Vagina (tissue), 2 donors: ENCODE results near the gene CRLF1. TPM values are rescaled to one million over a fixed set of nuclear protein-coding genes. Genes with fewer than 3 reads are reported as not detected.

Experiments
- DNase-seq, 2 donors: peaks; one replicate each; pipeline ENCODE4 v3.0.0-alpha.2; 2017; ENCODE audit errors: extremely low spot score in 2 of 2
- H3K27ac ChIP-seq: fragments of 200-600 bp; sonication (generic); one replicate; pipeline ENCODE4 v1.5.1; 2019
- H3K27me3 ChIP-seq: fragments of 200-600 bp; sonication (generic); one replicate; pipeline ENCODE4 v1.5.1; 2019
- H3K36me3 ChIP-seq, 2 donors: fragments of 200-600 bp; sonication (generic); one replicate each; pipeline ENCODE4 v1.5.1; 2017 to 2019
- H3K4me1 ChIP-seq: fragments of 200-600 bp; sonication (generic); one replicate; pipeline ENCODE4 v1.5.1; 2019
- H3K4me3 ChIP-seq, 2 donors: fragments of 200-600 bp; sonication (generic); 1 replicate in 1 of 2; 2 replicates in 1 of 2; pipeline ENCODE4 v1.5.1; 2016 to 2019
- H3K9me3 ChIP-seq: fragments of 200-600 bp; sonication (generic); one replicate; pipeline ENCODE4 v1.5.1; 2019
- CTCF ChIP-seq, 3 experiments: fragments of 450-650 bp in 2 of 3; fragments of 200-600 bp in 1 of 3; sonication (generic) in 1 of 3; IDR thresholded peaks; one replicate each; pipeline ENCODE4 v1.5.1; 2017 to 2019; ENCODE audit warnings: antibody characterized with exemption in 3 of 3, mild to moderate bottlenecking in 2 of 3, moderate library complexity in 2 of 3
- POLR2A ChIP-seq, 2 donors: fragments of 450-650 bp; IDR thresholded peaks; one replicate each; pipeline ENCODE4 v1.6.1; 2017; ENCODE audit warnings: antibody characterized with exemption in 2 of 2, mild to moderate bottlenecking in 2 of 2, moderate library complexity in 2 of 2
- POLR2AphosphoS5 ChIP-seq, 2 donors: sonication (generic); formaldehyde crosslinking; IDR thresholded peaks; one replicate each; pipeline ENCODE4 v1.9.0; 2017; ENCODE audit warnings: antibody characterized with exemption in 2 of 2, mild to moderate bottlenecking in 2 of 2, low read depth in 1 of 2; ENCODE audit not compliant: insufficient read depth in 1 of 2
- intact Hi-C: fragments of 100-400 bp; cut with DNase I; formaldehyde crosslinking; loops from one replicate; pipeline ENCODE4 v1.15.1; 2023
- total RNA-seq: library from RNA; depleted of rRNA; stranded (reverse); fragments of >200 nt; gene quantifications from one replicate; pipeline ENCODE4 v1.2.3, GENCODE V29; 2016

CRLF1 gene
- total RNA-seq, 1 donor from 2014 or later, result 15.2 TPM

GRCh38 chr19:18648973-18649315 is 42.3 kb upstream of the CRLF1 start:
- DNase-seq, result no peak
- TF ChIP-seq CTCF (IDR thresholded peaks at IDR 0.05), result no peak
- no peak for TF ChIP-seq POLR2AphosphoS5 (IDR thresholded peaks at IDR 0.05; ENCODE audit: insufficient read depth in 1 of 2, low read depth in 1 of 2)
- no peak for TF ChIP-seq POLR2A (IDR thresholded peaks at IDR 0.05)
- intact Hi-C loops, result no loop called here
- Histone ChIP-seq H3K4me3 (peak overlapping the region; percentile 17 to 37), H3K4me1 (peaks cover 48% of the 10 kb centered on the region), H3K27ac (peak overlapping the region; percentile 86), H3K9me3 (no peaks in the 10 kb centered on the region), H3K27me3 (no peaks in the 10 kb centered on the region), H3K36me3 (no peaks in the 10 kb centered on the region)

- TF ChIP-seq CTCF (IDR thresholded peaks at IDR 0.05), result no peak
- intact Hi-C loops, result no loop called here
- no peak for DNase-seq
- Histone ChIP-seq H3K9me3 (no peaks in the 10 kb centered on the region), H3K4me3 (no peak overlapping the region), H3K36me3 (no peaks in the 10 kb centered on the region), H3K27ac (no peak overlapping the region), H3K27me3 (no peaks in the 10 kb centered on the region), H3K4me1 (peaks cover 48% of the 10 kb centered on the region)
Observed at GRCh38 chr19:18647807-18648206, 41.2 kb upstream of the CRLF1 start.

GRCh38 chr19:18647371-18647767 is 40.8 kb upstream of the CRLF1 start:
- intact Hi-C loops, result no loop called here
- Histone ChIP-seq H3K9me3 (no peaks in the 10 kb centered on the region), H3K4me1 (peaks cover 48% of the 10 kb centered on the region), H3K27ac (no peak overlapping the region), H3K36me3 (no peaks in the 10 kb centered on the region), H3K4me3 (no peak overlapping the region), H3K27me3 (no peaks in the 10 kb centered on the region)
- no peak for TF ChIP-seq POLR2AphosphoS5 (IDR thresholded peaks at IDR 0.05; ENCODE audit: insufficient read depth in 1 of 2, low read depth in 1 of 2)
- no peak for TF ChIP-seq CTCF (IDR thresholded peaks at IDR 0.05)
- no peak for TF ChIP-seq POLR2A (IDR thresholded peaks at IDR 0.05)
- no peak for DNase-seq

- no peak for DNase-seq
- H3K27me3 ChIP-seq, result no peaks in the 10 kb centered on the region
- H3K4me1 ChIP-seq, result peaks cover 43% of the 10 kb centered on the region
- no peak overlapping the region for H3K4me3 ChIP-seq
- no peak for TF ChIP-seq POLR2A (IDR thresholded peaks at IDR 0.05)
- TF ChIP-seq CTCF (IDR thresholded peaks at IDR 0.05), result no peak
- TF ChIP-seq POLR2AphosphoS5 (IDR thresholded peaks at IDR 0.05; ENCODE audit: insufficient read depth in 1 of 2, low read depth in 1 of 2), result no peak
- no peaks in the 10 kb centered on the region for H3K36me3 ChIP-seq
- intact Hi-C loops, result no loop called here
- H3K9me3 ChIP-seq, result no peaks in the 10 kb centered on the region
- no peak overlapping the region for H3K27ac ChIP-seq
Observed at GRCh38 chr19:18646535-18647370, 40.2 kb upstream of the CRLF1 start.

GRCh38 chr19:18645035-18645511 is 38.5 kb upstream of the CRLF1 start:
- intact Hi-C loops, result no loop called here
- H3K4me1 ChIP-seq, result peaks cover 29% of the 10 kb centered on the region
- DNase-seq, result no peak
- no peaks in the 10 kb centered on the region for H3K27me3 ChIP-seq
- H3K4me3 ChIP-seq, result no peak overlapping the region
- no peak overlapping the region for H3K27ac ChIP-seq
- H3K36me3 ChIP-seq, result no peaks in the 10 kb centered on the region
- H3K9me3 ChIP-seq, result no peaks in the 10 kb centered on the region
- TF ChIP-seq POLR2A (IDR thresholded peaks at IDR 0.05) (no peak), POLR2AphosphoS5 (IDR thresholded peaks at IDR 0.05; ENCODE audit: insufficient read depth in 1 of 2, low read depth in 1 of 2) (no peak), CTCF (IDR thresholded peaks at IDR 0.05) (no peak)
